Smooth muscle cell (in vitro differentiated cells): ENCODE data around the gene TMEFF2. TPM values are rescaled to one million over a fixed set of nuclear protein-coding genes. Genes with fewer than 3 reads are reported as not detected.

ENCODE experiments used
- DNase-seq: peaks from one replicate; lab custom pipeline; 2025; ENCODE audit not compliant: unreplicated experiment; lab: John Stamatoyannopoulos, UW
- H2AFZ ChIP-seq: fragments of 200-600 bp; sonication (generic); 2 replicates; pipeline ENCODE4 v1.6.0; 2016; ENCODE audit warnings: antibody characterized with exemption, low read depth, mild to moderate bottlenecking
- H3F3A ChIP-seq: fragments of 200-600 bp; sonication (generic); 2 replicates; pipeline ENCODE4 v1.6.0; 2017; ENCODE audit warnings: antibody characterized with exemption, low read depth
- H3K27ac ChIP-seq: fragments of 200-600 bp; sonication (generic); 2 replicates; pipeline ENCODE4 v1.5.1; 2016; ENCODE audit warnings: low read depth, mild to moderate bottlenecking
- H3K27me3 ChIP-seq: fragments of 200-600 bp; sonication (generic); 2 replicates; pipeline ENCODE4 v1.6.1; 2016; ENCODE audit warnings: low read depth, mild to moderate bottlenecking
- H3K36me3 ChIP-seq: fragments of 200-600 bp; sonication (generic); 2 replicates; pipeline ENCODE4 v1.5.1; 2016; ENCODE audit warnings: low read depth
- H3K4me1 ChIP-seq: fragments of 200-600 bp; sonication (generic); 2 replicates; pipeline ENCODE4 v1.5.1; 2016; ENCODE audit warnings: low read depth
- H3K4me2 ChIP-seq: fragments of 200-600 bp; sonication (generic); 2 replicates; pipeline ENCODE4 v1.6.0; 2016; ENCODE audit warnings: mild to moderate bottlenecking
- H3K4me3 ChIP-seq: fragments of 200-600 bp; sonication (generic); 2 replicates; pipeline ENCODE4 v1.5.1; 2016; ENCODE audit warnings: mild to moderate bottlenecking
- H3K79me2 ChIP-seq: fragments of 200-600 bp; sonication (generic); 2 replicates; pipeline ENCODE4 v1.6.0; 2016; ENCODE audit warnings: low read depth, mild to moderate bottlenecking
- H3K9ac ChIP-seq: fragments of 200-600 bp; sonication (generic); 2 replicates; pipeline ENCODE4 v1.6.0; 2016; ENCODE audit warnings: low read depth
- H3K9me3 ChIP-seq: fragments of 200-600 bp; sonication (generic); replicated peaks from 2 replicates; pipeline ENCODE4 v1.5.1; 2016; ENCODE audit warnings: low read depth
- H4K20me1 ChIP-seq: fragments of 200-600 bp; sonication (generic); 2 replicates; pipeline ENCODE4 v1.6.0; 2016; ENCODE audit warnings: low read depth
- CTCF ChIP-seq: fragments of 200-600 bp; sonication (generic); IDR thresholded peaks from 2 replicates; pipeline ENCODE4 v1.5.1; 2017; ENCODE audit warnings: borderline replicate concordance, mild to moderate bottlenecking, antibody characterized with exemption; ENCODE audit not compliant: insufficient read depth, poor library complexity, severe bottlenecking
- WGBS: methylation state at CpG from one replicate; pipeline ENCODE4 v1.1.7; 2016; ENCODE audit warnings: low lambda C conversion rate; 5-methylcytosine and 5-hydroxymethylcytosine counted together
- polyA plus RNA-seq: library from polyadenylated mRNA; unstranded; fragments of >200 nt; fragmentation: Nextera tagmentation; extraction: Ambion mirVana; gene quantifications from 2 replicates; pipeline ENCODE4 v1.2.1, GENCODE V29; 2016
- total RNA-seq: library from RNA; depleted of rRNA; stranded (reverse); fragments of >200 nt; gene quantifications from 2 replicates; pipeline ENCODE4 v1.2.3, GENCODE V29; 2014

Gene TMEFF2
- total and polyA plus RNA-seq, 2 experiments from 2014 or later = not detected

- no peak overlapping the region for H2AFZ ChIP-seq
- no peaks in the 10 kb centered on the region for H3K9me3 ChIP-seq
- H3K27ac ChIP-seq = no peak overlapping the region
- no peak overlapping the region for H3K4me2 ChIP-seq
- peaks cover 6% of the 10 kb centered on the region for H3K4me1 ChIP-seq
- H3K9ac ChIP-seq = no peak overlapping the region
- 85% methylated on average over 2 of the region's 2 CpGs for WGBS
- no peaks in the 10 kb centered on the region for H3K36me3 ChIP-seq
- H4K20me1 ChIP-seq = no peaks in the 10 kb centered on the region
- DNase-seq = no peak
- H3K79me2 ChIP-seq = no peaks in the 10 kb centered on the region
- no peaks in the 10 kb centered on the region for H3K27me3 ChIP-seq
- no peak for TF ChIP-seq CTCF
- H3F3A ChIP-seq = no peaks in the 10 kb centered on the region
- H3K4me3 ChIP-seq = no peak overlapping the region
These were observed 261.2 kb downstream of the TMEFF2 start for GRCh38 chr2:191933307-191934105.

GRCh38 chr2:191932286-191932685 lies 262.4 kb downstream of the TMEFF2 start:
- no peak for DNase-seq
- H3K4me3 ChIP-seq = no peak overlapping the region
- H3K27me3 ChIP-seq = no peaks in the 10 kb centered on the region
- peaks cover 15% of the 10 kb centered on the region for H3K4me1 ChIP-seq
- no peak overlapping the region for H2AFZ ChIP-seq
- 75% methylated on average over 1 of the region's 1 CpG for WGBS
- H3K9ac ChIP-seq = no peak overlapping the region
- no peaks in the 10 kb centered on the region for H3K79me2 ChIP-seq
- H3K9me3 ChIP-seq = no peaks in the 10 kb centered on the region
- no peaks in the 10 kb centered on the region for H4K20me1 ChIP-seq
- TF ChIP-seq CTCF = no peak
- no peak overlapping the region for H3K27ac ChIP-seq
- H3K4me2 ChIP-seq = no peak overlapping the region
- H3K36me3 ChIP-seq = no peaks in the 10 kb centered on the region
- H3F3A ChIP-seq = no peaks in the 10 kb centered on the region

GRCh38 chr2:191931329-191931728 lies 263.4 kb downstream of the TMEFF2 start:
- 79% methylated on average over 1 of the region's 1 CpG for WGBS
- H3K4me2 ChIP-seq = no peak overlapping the region
- no peaks in the 10 kb centered on the region for H4K20me1 ChIP-seq
- H3K27me3 ChIP-seq = no peaks in the 10 kb centered on the region
- no peak overlapping the region for H3K27ac ChIP-seq
- H3K9ac ChIP-seq = no peak overlapping the region
- H2AFZ ChIP-seq = no peak overlapping the region
- TF ChIP-seq CTCF = no peak
- H3F3A ChIP-seq = no peaks in the 10 kb centered on the region
- H3K9me3 ChIP-seq = no peaks in the 10 kb centered on the region
- no peaks in the 10 kb centered on the region for H3K79me2 ChIP-seq
- DNase-seq = no peak
- no peak overlapping the region for H3K4me3 ChIP-seq
- no peaks in the 10 kb centered on the region for H3K36me3 ChIP-seq
- H3K4me1 ChIP-seq = peaks cover 14% of the 10 kb centered on the region

GRCh38 chr2:191930205-191930604 lies 264.5 kb downstream of the TMEFF2 start:
- no peaks in the 10 kb centered on the region for H3K9me3 ChIP-seq
- TF ChIP-seq CTCF = no peak
- peaks cover 14% of the 10 kb centered on the region for H3K4me1 ChIP-seq
- H3K27ac ChIP-seq = no peak overlapping the region
- no peak overlapping the region for H3K4me2 ChIP-seq
- no peak overlapping the region for H3K4me3 ChIP-seq
- H3K9ac ChIP-seq = no peak overlapping the region
- H2AFZ ChIP-seq = no peak overlapping the region
- no peaks in the 10 kb centered on the region for H3F3A ChIP-seq
- H3K36me3 ChIP-seq = no peaks in the 10 kb centered on the region
- no peaks in the 10 kb centered on the region for H3K27me3 ChIP-seq
- H3K79me2 ChIP-seq = no peaks in the 10 kb centered on the region
- DNase-seq = no peak
- H4K20me1 ChIP-seq = no peaks in the 10 kb centered on the region
- 92% methylated on average over 3 of the region's 3 CpGs for WGBS
